Iris pigment epithelial cell (primary cell): ENCODE results near the gene GRIN3B.

Source experiments
- DNase-seq: peaks from one replicate; pipeline ENCODE4 v3.0.0-alpha.2; 2011; ENCODE audit warnings: low read depth

The GRIN3B gene

DNA sequence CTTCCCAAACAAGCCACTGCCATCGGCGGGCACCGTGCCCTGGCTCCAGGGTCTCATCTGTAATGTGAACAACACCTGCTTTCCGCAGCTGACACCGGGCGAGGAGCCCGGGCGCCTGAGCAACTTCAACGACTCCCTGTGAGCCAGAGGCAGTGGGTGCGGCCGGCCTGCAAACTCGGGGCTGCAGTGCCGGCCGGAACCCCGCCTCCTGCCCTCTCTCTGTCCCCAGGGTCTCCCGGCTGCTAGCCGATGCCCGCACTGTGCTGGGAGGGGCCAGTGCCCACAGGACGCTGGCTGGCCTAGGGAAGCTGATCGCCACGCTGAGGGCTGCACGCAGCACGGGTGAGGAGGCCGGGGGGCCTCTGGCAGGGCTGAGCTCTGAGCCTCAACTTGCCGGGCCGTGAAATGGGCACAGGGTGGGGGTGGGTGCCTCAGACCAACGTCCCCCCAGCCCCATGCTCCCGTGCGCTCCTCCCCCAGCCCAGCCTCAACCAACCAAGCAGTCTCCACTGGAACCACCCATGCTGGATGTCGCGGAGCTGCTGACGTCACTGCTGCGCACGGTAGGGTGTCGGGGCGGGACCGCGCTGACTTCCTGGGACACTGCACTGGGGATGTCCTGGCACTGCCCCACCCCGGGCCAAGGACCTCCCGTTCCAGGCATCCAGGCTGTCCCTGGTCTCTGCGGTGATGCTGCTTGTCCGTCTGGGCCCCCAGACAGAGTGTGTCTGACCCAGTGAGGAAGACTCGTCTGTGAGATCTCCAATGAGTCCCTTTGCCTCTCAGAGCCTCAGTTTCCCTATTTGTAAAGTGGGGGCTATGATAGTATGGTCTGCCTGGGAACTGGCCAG is 41.8 kb downstream of the GRIN3B start:
- DNase-seq = no peak

DNA sequence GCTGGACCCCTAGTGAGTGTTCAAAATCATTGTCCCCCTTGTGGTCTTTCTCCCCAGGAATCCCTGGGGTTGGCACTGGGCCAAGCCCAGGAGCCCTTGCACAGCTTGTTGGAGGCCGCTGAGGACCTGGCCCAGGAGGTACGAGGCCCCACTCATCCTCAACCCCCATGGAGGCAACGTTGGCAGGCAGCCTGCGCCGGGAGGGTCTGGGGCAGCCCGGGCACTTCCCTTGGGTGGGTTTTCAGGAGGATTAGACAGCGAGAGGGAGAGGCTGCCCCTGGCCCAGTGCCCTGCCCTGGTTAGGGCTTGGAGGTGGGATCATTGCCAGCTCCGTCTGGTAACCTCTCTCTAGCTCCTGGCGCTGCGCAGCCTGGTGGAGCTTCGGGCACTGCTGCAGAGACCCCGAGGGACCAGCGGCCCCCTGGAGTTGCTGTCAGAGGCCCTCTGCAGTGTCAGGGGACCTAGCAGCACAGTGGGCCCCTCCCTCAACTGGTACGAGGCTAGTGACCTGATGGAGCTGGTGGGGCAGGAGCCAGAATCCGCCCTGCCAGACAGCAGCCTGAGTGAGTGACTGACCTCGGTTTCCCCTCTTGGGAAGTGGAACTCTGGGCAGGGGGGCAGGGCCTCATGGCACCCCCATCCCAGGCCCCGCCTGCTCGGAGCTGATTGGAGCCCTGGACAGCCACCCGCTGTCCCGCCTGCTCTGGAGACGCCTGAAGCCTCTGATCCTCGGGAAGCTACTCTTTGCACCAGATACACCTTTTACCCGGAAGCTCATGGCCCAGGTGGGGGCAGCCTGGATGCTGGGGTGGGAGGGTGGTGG is 42.7 kb downstream of the GRIN3B start:
- peak; percentile 35 for DNase-seq

DNA sequence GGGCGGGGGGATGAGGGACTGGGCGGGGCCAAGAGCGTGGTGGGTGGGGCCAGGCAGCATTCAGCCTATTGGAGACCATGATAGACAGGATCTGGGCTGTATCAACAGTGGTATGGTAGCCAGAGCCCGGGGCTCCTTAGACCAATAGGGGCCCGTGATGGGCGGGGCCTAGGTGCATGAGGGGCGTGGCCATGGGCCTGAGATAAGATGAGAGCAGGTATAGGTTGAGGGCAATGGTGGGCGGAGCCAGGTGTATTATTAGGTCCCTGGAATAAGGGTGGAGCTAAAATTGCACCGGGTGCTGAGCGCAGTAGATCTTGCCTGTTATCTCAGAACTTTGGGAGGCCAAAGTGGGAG is 45.0 kb downstream of the GRIN3B start:
- peak; percentile 50 for DNase-seq

DNA sequence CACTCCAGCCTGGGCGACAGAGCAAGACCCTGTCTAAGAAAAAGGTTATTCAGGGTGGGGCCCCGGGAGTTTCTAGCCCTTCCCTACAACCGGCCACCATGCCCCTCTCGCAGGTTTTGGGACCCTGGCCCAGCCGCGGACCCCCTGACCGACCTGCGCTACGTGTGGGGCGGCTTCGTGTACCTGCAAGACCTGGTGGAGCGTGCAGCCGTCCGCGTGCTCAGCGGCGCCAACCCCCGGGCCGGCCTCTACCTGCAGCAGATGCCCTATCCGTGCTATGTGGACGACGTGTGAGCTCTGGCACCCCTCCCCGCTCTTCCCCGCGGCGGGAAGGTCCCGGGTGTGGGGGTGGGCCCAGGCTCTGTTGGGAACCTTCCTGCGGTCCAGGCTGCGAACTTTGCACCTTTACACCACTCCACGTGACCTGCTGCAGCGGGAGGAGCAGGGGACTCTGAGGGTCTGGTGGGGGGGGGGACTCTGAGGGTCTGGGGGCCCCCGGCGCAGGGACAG is 46.0 kb downstream of the GRIN3B start:
- no peak for DNase-seq

DNA sequence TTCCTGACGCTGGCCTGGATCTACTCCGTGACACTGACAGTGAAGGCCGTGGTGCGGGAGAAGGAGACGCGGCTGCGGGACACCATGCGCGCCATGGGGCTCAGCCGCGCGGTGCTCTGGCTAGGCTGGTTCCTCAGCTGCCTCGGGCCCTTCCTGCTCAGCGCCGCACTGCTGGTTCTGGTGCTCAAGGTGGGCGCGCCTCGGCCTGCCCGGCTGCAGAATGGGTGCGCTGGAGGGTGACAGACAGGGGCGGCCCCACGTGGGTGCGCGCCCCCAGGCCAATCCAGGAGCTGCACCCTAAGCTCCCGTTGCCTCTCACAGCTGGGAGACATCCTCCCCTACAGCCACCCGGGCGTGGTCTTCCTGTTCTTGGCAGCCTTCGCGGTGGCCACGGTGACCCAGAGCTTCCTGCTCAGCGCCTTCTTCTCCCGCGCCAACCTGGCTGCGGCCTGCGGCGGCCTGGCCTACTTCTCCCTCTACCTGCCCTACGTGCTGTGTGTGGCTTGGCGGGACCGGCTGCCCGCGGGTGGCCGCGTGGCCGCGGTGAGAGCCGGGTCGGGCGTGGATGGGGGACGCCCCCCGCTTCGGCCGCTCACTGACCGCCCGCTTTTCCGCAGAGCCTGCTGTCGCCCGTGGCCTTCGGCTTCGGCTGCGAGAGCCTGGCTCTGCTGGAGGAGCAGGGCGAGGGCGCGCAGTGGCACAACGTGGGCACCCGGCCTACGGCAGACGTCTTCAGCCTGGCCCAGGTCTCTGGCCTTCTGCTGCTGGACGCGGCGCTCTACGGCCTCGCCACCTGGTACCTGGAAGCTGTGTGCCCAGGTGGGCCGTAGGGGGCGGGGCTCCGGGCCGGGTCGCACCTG is 46.8 kb downstream of the GRIN3B start:
- DNase-seq = no peak

DNA sequence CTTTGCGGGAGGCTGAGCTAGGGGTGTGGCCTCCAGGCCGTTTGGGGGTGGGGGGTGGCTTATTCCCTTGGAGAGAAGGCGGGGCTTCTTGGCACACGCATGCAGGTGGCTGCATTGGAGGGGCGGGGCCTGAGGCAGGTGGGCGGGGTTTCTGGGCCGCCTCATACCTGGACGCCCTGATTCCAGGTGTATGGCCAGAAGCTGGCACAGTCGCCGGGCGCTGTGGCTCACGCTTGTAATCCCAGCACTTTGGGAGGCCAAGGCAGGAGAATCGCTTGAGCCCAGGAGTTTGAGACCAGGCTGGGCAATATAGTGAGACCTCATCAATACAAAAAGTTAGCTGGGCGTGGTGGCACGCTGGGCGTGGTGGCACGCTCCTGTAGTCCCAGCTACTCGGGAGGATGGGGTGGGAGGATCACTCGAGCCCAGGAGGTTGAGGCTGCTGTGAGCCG is 47.5 kb downstream of the GRIN3B start:
- no peak for DNase-seq

DNA sequence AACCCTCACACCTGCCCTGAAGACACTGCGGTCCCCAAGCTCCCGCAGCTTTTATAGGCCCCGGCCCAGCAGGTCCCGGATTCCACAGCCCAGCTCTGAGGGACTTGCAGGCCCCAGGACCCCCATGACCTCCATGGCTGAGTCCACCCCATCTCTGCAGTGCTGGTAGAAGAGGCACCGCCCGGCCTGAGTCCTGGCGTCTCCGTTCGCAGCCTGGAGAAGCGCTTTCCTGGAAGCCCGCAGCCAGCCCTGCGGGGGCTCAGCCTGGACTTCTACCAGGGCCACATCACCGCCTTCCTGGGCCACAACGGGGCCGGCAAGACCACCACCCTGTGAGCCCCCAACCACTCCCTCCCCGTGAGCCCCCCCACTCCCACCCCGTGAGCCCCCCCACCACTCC is 48.9 kb downstream of the GRIN3B start:
- no peak for DNase-seq

DNA sequence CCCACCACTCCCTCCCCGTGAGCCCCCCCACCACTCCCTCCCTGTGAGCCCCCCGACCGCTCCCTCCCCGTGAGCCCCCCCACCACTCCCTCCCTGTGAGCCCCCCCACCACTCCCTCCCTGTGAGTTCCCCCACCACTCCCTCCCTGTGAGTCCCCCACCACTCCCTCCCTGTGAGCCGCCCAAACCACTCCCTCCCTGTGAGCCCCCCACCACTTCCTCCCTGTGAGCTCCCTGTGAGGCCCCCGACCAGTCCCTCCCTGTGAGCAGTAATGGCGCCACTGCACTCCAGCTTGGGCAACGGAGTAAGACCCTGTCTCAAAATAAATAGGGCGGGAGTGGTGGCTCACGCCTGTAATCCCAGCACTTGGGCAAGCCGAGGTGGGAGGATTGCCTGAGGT is 49.6 kb downstream of the GRIN3B start:
- DNase-seq = no peak

DNA sequence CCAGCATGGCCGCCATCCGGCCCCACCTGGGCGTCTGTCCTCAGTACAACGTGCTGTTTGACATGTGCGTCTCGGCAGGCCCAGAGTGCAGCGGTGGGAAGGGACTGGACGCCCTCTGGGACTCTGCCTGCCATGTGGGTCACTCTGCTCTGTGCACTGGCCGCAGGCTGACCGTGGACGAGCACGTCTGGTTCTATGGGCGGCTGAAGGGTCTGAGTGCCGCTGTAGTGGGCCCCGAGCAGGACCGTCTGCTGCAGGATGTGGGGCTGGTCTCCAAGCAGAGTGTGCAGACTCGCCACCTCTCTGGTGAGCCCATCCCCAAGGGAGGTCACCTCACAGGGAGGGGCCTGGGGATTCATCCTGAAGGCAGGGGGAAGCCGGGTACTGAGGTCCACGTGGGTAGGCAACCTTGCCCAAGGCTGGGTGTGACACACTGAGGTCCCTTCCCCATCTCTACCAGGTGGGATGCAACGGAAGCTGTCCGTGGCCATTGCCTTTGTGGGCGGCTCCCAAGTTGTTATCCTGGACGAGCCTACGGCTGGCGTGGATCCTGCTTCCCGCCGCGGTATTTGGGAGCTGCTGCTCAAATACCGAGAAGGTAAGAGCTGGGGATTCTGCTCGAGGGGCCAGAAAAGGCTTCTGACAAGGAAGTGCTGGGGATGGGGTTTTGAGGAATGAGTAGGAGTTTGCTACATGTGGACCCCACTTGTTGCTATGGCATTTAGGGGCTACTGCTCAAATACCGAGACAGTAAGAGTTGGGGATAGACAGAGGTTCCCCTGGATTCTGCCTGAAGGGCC is 51.0 kb downstream of the GRIN3B start:
- no peak for DNase-seq

DNA sequence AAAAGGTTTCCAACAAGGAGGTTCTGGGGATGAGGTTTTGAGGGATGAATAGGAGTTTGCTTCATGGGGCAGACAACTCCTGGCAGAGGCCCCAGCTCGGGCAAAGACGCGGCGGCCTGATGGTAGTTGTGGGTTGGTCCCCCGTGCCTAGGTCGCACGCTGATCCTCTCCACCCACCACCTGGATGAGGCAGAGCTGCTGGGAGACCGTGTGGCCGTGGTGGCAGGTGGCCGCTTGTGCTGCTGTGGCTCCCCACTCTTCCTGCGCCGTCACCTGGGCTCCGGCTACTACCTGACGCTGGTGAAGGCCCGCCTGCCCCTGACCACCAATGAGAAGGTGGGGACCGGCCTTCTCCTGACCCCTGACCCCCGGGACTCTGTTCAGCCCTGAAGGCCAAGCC is 51.6 kb downstream of the GRIN3B start:
- no peak for DNase-seq

DNA sequence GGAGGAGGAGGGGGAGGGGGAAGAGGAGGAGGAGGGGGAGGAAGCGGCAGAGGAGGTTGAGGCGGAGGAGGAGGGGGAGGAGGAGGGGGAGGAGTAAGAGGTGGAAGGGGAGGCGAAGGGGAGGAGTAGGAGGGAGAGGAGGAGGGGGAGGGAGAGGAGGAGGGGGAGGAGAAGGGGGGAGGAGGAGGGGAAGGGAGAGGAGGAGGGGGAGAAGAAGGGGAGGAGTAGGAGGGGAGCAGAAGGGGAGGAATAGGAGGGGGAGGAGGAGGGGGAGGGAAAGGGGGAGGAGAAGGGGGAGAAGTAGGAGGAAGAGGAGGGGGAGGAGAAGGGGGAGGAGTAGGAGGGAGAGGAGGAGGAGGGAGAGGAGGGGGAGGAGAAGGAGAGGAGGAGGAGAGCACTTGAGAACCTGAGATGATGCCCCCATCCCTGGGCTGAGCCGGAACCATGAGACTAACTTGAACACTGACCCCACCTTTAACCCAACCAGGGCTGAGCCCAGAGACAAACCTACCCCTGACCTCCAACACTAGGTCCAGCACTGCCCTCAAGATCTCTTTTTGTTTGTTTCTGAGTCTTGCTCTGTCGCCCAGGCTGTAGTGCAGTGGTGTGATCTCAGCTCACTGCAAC is 52.2 kb downstream of the GRIN3B start:
- DNase-seq = no peak

DNA sequence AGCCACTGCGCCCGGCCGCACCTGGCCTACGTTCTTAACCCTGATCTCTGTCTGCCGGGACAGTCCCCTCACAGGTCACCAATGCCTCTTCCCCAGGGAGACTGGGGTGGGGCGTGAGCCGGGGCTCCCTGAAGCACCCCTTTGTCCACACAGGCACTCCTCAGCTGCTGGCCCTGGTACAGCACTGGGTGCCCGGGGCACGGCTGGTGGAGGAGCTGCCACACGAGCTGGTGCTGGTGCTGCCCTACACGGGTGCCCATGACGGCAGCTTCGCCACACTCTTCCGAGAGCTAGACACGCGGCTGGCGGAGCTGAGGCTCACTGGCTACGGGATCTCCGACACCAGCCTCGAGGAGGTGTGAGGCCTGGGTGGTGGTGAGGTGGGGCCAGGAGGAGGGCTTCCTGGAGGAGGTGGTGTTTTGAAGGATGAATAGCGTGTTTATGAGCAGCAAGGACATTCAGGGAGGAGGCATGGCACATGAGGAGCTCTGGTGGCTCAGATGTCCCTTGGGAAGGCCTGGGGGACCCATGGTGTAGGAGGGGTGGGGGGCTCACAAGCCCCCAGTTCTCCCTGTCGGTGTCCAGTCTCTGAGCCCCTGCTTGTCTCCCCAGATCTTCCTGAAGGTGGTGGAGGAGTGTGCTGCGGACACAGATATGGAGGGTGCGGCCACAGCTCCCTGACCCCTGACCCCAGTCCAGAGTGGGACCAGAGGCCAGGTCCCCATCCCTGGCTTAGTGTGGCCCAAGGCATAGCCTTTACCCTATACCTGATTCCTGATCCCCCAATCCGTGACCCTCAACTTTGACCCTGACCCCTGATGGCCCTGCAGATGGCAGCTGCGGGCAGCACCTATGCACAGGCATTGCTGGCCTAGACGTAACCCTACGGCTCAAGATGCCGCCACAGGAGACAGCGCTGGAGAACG is 53.2 kb downstream of the GRIN3B start:
- DNase-seq = no peak

DNA sequence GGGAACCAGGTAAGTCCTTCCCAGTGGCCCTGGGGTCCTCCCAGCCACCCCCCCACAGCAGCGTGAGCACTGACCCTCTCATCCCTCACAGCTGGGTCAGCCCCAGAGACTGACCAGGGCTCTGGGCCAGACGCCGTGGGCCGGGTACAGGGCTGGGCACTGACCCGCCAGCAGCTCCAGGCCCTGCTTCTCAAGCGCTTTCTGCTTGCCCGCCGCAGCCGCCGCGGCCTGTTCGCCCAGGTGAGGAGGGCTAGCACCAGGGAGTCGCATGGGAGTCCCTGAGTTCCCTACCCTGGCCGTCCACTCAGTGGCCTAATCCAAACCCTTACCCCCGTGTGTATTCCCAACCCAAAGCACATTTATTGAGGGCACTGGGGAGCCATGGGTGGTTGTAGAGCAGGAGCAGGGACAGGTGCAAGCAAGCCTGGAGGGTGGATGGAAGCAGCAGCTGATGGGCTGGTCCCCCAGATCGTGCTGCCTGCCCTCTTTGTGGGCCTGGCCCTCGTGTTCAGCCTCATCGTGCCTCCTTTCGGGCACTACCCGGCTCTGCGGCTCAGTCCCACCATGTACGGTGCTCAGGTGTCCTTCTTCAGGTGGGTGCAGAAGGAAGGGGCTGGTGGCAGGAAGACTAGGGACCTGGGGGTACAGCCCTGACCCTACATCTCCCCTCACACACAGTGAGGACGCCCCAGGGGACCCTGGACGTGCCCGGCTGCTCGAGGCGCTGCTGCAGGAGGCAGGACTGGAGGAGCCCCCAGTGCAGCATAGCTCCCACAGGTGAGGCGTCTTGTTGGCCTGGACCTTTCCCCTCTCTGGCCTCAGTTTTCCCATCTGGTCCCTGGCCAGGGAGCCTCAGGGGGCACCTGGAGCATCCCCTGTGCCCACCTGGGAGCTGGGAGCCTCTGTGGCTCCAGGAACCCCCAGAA is 54.1 kb downstream of the GRIN3B start:
- no peak for DNase-seq

DNA sequence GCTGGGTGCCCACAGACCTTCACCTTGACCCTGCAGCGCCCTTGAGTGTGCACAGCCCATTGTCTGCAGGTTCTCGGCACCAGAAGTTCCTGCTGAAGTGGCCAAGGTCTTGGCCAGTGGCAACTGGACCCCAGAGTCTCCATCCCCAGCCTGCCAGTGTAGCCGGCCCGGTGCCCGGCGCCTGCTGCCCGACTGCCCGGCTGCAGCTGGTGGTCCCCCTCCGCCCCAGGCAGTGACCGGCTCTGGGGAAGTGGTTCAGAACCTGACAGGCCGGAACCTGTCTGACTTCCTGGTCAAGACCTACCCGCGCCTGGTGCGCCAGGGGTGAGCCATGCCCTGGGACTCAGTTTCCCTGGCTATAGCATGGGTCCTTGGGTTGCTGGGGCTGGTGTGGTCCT is 54.8 kb downstream of the GRIN3B start:
- DNase-seq = no peak

DNA sequence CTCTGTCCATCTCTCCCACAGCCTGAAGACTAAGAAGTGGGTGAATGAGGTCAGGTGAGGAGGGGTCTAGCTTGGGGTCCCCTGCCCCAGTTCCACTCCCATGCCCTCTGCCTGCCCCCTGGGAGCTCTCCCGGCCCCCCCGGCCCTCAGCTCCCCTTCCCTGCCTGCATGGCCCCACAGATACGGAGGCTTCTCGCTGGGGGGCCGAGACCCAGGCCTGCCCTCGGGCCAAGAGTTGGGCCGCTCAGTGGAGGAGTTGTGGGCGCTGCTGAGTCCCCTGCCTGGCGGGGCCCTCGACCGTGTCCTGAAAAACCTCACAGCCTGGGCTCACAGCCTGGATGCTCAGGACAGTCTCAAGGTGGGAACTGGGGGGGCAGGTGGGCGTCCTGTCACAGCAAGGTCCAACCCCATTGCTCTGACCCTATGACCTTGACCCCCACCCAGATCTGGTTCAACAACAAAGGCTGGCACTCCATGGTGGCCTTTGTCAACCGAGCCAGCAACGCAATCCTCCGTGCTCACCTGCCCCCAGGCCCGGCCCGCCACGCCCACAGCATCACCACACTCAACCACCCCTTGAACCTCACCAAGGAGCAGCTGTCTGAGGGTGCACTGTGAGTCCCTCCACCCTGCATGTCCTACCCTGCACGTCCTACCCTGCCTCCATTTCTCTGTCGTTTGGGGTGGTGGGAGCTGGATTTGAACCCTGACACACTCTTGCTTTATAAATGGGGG is 55.8 kb downstream of the GRIN3B start:
- no peak for DNase-seq

DNA sequence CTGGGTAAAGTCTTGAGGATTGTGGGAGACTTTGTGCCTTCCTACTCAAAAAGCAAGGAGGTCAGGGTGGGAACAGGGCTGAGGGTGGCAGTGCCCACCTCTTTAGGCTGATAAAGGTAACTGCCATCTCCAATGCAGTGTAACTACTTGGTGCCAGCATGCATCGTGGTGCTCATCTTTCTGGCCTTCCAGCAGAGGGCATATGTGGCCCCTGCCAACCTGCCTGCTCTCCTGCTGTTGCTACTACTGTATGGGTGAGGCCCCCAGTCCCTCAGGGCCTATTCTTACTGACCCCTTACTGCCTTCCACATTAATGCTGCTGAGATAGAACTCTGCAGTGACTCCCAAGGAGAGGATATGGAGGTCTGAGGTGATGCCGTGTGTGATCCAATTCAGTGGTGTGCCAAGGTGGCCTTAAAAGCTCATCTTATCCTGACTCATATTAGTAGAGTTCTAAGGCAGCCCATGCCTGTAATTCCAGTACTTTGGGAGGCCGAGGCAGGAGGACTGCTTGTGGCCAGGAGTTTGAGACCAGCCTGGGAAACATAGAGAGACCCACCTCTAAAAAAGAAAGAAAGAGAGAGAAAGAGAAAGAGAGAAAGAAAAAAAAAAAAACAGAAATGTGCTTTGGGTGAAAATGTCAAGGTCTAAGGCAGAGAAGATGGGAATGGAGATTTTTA is 57.1 kb downstream of the GRIN3B start:
- DNase-seq = peak; percentile 63

DNA sequence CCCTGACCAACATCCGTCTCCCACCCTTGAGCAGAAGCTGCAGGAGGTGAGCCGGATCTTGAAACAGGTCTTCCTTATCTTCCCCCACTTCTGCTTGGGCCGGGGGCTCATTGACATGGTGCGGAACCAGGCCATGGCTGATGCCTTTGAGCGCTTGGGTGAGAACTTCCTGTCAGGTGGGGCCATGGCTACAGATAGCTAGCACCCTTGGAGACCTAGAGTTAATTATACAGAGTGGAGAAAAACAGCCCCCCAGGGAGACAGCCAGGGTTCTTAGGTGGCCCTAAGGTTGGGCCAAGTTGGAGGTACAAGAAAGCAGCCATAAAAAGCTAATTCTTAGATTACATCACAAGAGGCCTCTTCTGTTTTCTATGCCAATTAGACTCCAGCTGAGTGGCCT is 57.9 kb downstream of the GRIN3B start:
- no peak for DNase-seq
